ENCODE measurements around the gene DLGAP1.

DLGAP1 gene

GRCh38 chr18:3499501-3499900 lies 955.6 kb downstream of the DLGAP1 start:
- TF ChIP-seq TCF4 (CRISPR knock-in tag; IDR thresholded peaks at IDR 0.05; ENCODE audit: borderline replicate concordance) (no peak), ZC3H10 (CRISPR knock-in tag; IDR thresholded peaks at IDR 0.05) (no peak), SNAI2 (CRISPR knock-in tag; IDR thresholded peaks at IDR 0.05) (no peak), PPARA (CRISPR knock-in tag; IDR thresholded peaks at IDR 0.05; ENCODE audit: borderline replicate concordance) (no peak), OSR1 (CRISPR knock-in tag; IDR thresholded peaks at IDR 0.05) (no peak), ISL1 (CRISPR knock-in tag; IDR thresholded peaks at IDR 0.05) (no peak), GLIS3 (CRISPR knock-in tag; IDR thresholded peaks at IDR 0.05) (no peak), ZNF70 (CRISPR knock-in tag; IDR thresholded peaks at IDR 0.05) (no peak), PATZ1 (CRISPR knock-in tag; IDR thresholded peaks at IDR 0.05; ENCODE audit: borderline replicate concordance) (no peak), TSHZ2 (CRISPR knock-in tag; IDR thresholded peaks at IDR 0.05) (no peak), ZNF8 (CRISPR knock-in tag; IDR thresholded peaks at IDR 0.05) (no peak), CSDC2 (CRISPR knock-in tag; IDR thresholded peaks at IDR 0.05) (no peak)
- peak; percentile 70 for ATAC-seq

GRCh38 chr18:3498698-3499471 lies 956.2 kb downstream of the DLGAP1 start:
- no peak for TF ChIP-seq SNAI2 (CRISPR knock-in tag; IDR thresholded peaks at IDR 0.05)
- no peak for TF ChIP-seq ZFP3 (CRISPR knock-in tag; IDR thresholded peaks at IDR 0.05)
- no peak for TF ChIP-seq RARB (CRISPR knock-in tag; IDR thresholded peaks at IDR 0.05)
- no peak for TF ChIP-seq CREB5 (CRISPR knock-in tag; IDR thresholded peaks at IDR 0.05; ENCODE audit: low read depth)
- TF ChIP-seq ZNF70 (CRISPR knock-in tag; IDR thresholded peaks at IDR 0.05), result no peak
- peak; percentile 94 for ATAC-seq

GRCh38 chr18:3495691-3496430 lies 959.2 kb downstream of the DLGAP1 start:
- no peak for TF ChIP-seq ESRRG (CRISPR knock-in tag; IDR thresholded peaks at IDR 0.05)
- no peak for TF ChIP-seq RARB (CRISPR knock-in tag; IDR thresholded peaks at IDR 0.05)
- TF ChIP-seq BACH2 (CRISPR knock-in tag; IDR thresholded peaks at IDR 0.05; ENCODE audit: borderline replicate concordance), result no peak
- no peak for TF ChIP-seq ISL1 (CRISPR knock-in tag; IDR thresholded peaks at IDR 0.05)
- no peak for TF ChIP-seq CSDC2 (CRISPR knock-in tag; IDR thresholded peaks at IDR 0.05)
- TF ChIP-seq ARNTL (CRISPR knock-in tag; IDR thresholded peaks at IDR 0.05; ENCODE audit: borderline replicate concordance, low read depth), result no peak

DNA sequence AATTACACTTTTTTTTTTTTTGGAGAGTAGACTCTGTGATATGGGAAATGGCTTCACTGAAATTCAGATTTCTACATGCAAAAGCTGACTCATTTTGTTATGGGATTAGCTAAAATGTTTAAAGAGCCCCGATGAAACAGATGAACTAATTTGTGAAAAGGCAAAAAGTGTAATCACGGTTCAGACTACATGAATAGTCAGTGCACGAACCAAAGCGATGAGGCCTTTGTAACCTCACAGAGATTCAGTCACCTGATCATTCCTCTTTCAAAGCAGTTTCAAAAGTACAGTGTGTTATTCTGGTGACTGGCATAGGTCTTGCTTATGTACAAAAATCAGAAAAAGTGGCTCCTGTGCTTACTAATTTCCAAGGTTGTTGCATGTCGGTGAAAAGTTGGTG lies 960.5 kb downstream of the DLGAP1 start:
- no peak for ATAC-seq
- TF ChIP-seq ZC3H10 (CRISPR knock-in tag; IDR thresholded peaks at IDR 0.05), result no peak
- no peak for TF ChIP-seq ARNTL (CRISPR knock-in tag; IDR thresholded peaks at IDR 0.05; ENCODE audit: borderline replicate concordance, low read depth)
- no peak for TF ChIP-seq RARB (CRISPR knock-in tag; IDR thresholded peaks at IDR 0.05)
- TF ChIP-seq ZNF70 (CRISPR knock-in tag; IDR thresholded peaks at IDR 0.05), result no peak
- TF ChIP-seq ZFP30 (CRISPR knock-in tag; IDR thresholded peaks at IDR 0.05), result no peak
- TF ChIP-seq ISL1 (CRISPR knock-in tag; IDR thresholded peaks at IDR 0.05), result no peak
- no peak for TF ChIP-seq GLIS3 (CRISPR knock-in tag; IDR thresholded peaks at IDR 0.05)
- no peak for TF ChIP-seq CSRNP3 (CRISPR knock-in tag; IDR thresholded peaks at IDR 0.05)
- TF ChIP-seq OSR1 (CRISPR knock-in tag; IDR thresholded peaks at IDR 0.05), result no peak
- no peak for TF ChIP-seq ZFP3 (CRISPR knock-in tag; IDR thresholded peaks at IDR 0.05)
- TF ChIP-seq ESRRG (CRISPR knock-in tag; IDR thresholded peaks at IDR 0.05), result no peak
- no peak for TF ChIP-seq PPARA (CRISPR knock-in tag; IDR thresholded peaks at IDR 0.05; ENCODE audit: borderline replicate concordance)
- no peak for TF ChIP-seq POU6F1 (CRISPR knock-in tag; IDR thresholded peaks at IDR 0.05; ENCODE audit: borderline replicate concordance, low read depth)
- no peak for TF ChIP-seq CSDC2 (CRISPR knock-in tag; IDR thresholded peaks at IDR 0.05)
- no peak for TF ChIP-seq TCF4 (CRISPR knock-in tag; IDR thresholded peaks at IDR 0.05; ENCODE audit: borderline replicate concordance)
- TF ChIP-seq ZNF8 (CRISPR knock-in tag; IDR thresholded peaks at IDR 0.05), result no peak
- no peak for TF ChIP-seq PATZ1 (CRISPR knock-in tag; IDR thresholded peaks at IDR 0.05; ENCODE audit: borderline replicate concordance)

More at GRCh38 chr18:3495691-3496430, 959.2 kb downstream of the DLGAP1 start:
- ATAC-seq, result no peak

Measured in SK-N-SH treated with all-trans-retinoic acid at 6 μM for 48 hours (cell line).